PC-3 (cell line): ENCODE results near the gene STON1. TPM values are rescaled to one million over a fixed set of nuclear protein-coding genes. Genes with fewer than 3 reads are reported as not detected.

Experiments used
- ATAC-seq: fragments of 200-7000 bp; cut with Tn5 transposase; 2 replicates; pipeline ENCODE4 v1.9.1; 2020; ENCODE audit warnings: mild to moderate bottlenecking, moderate library complexity
- BruUV-seq: library from RNA; stranded (reverse); fragments of 400-500 nt; replicated peaks from 2 replicates; lab custom pipeline; 2021; lab: Mats Ljungman, UMichigan
- CTCF ChIA-PET: fragments of 300-600 bp; sonication (Branson Sonifier 250); formaldehyde crosslinking; loops from one replicate; lab custom pipeline; 2022; ENCODE audit warnings: antibody characterized with exemption; lab: Charles Lee
- POLR2A ChIA-PET: fragments of 300-600 bp; sonication (Branson Sonifier 250); formaldehyde crosslinking; loops from one replicate; lab custom pipeline; 2022; ENCODE audit warnings: antibody characterized with exemption; ENCODE audit not compliant: unreplicated experiment; lab: Charles Lee
- DNase-seq: peaks from one replicate; pipeline ENCODE4 v3.0.0-alpha.2; 2015
- H2AFZ ChIP-seq: fragments of 300-600 bp; sonication (generic); 2 replicates; pipeline ENCODE4 v1.6.0; 2016; ENCODE audit warnings: antibody characterized with exemption, low read length
- H3F3A ChIP-seq: fragments of 300-600 bp; sonication (generic); one replicate; pipeline ENCODE4 v1.6.0; 2017; ENCODE audit warnings: antibody characterized with exemption, low read length, control low read depth, mild to moderate bottlenecking; ENCODE audit not compliant: unreplicated experiment
- H3K27ac ChIP-seq: fragments of 300-600 bp; sonication (generic); 2 replicates; pipeline ENCODE4 v1.5.1; 2016; ENCODE audit warnings: mild to moderate bottlenecking, low read length
- H3K27me3 ChIP-seq: fragments of 300-600 bp; sonication (generic); 2 replicates; pipeline ENCODE4 v1.6.1; 2016; ENCODE audit warnings: low read length, mixed read lengths
- H3K36me3 ChIP-seq: fragments of 300-600 bp; sonication (generic); 2 replicates; pipeline ENCODE4 v1.6.1; 2016; ENCODE audit warnings: low read depth, mixed run types, low read length, mixed read lengths
- H3K4me1 ChIP-seq: fragments of 300-600 bp; sonication (generic); 2 replicates; pipeline ENCODE4 v1.5.1; 2016; ENCODE audit warnings: low read length; ENCODE audit not compliant: insufficient read depth
- H3K4me2 ChIP-seq: fragments of 300-600 bp; sonication (generic); 2 replicates; pipeline ENCODE4 v1.6.0; 2016; ENCODE audit warnings: low read length
- H3K4me3 ChIP-seq: fragments of 300-600 bp; sonication (generic); 2 replicates; pipeline ENCODE4 v1.5.1; 2016; ENCODE audit warnings: mild to moderate bottlenecking, low read length, mixed read lengths
- H3K79me2 ChIP-seq: fragments of 300-600 bp; sonication (generic); 2 replicates; pipeline ENCODE4 v1.6.1; 2017; ENCODE audit warnings: low read length, mixed read lengths
- H3K9ac ChIP-seq: fragments of 300-600 bp; sonication (generic); 2 replicates; pipeline ENCODE4 v1.6.0; 2016; ENCODE audit warnings: mild to moderate bottlenecking, low read length
- H3K9me2 ChIP-seq: fragments of 300-600 bp; sonication (generic); replicated peaks from 2 replicates; pipeline ENCODE4 v1.6.1; 2016; ENCODE audit warnings: mixed run types, low read length, mixed read lengths
- H3K9me3 ChIP-seq: fragments of 300-600 bp; sonication (generic); 2 replicates; pipeline ENCODE4 v1.6.1; 2016; ENCODE audit warnings: low read length, mixed read lengths
- H4K20me1 ChIP-seq: fragments of 300-600 bp; sonication (generic); 2 replicates; pipeline ENCODE4 v1.6.1; 2016; ENCODE audit warnings: low read length, mixed read lengths
- EZH2 ChIP-seq: fragments of 300-600 bp; sonication (generic); IDR thresholded peaks from one replicate; pipeline ENCODE4 v1.6.1; 2017; ENCODE audit warnings: antibody characterized with exemption, mild to moderate bottlenecking, low read length; ENCODE audit not compliant: unreplicated experiment
- EZH2phosphoT487 ChIP-seq: fragments of 300-600 bp; sonication (generic); IDR thresholded peaks from 2 replicates; pipeline ENCODE4 v1.6.1; 2018; ENCODE audit warnings: mild to moderate bottlenecking, antibody characterized with exemption, low read length, borderline replicate concordance
- intact Hi-C: fragments of 100-400 bp; cut with micrococcal nuclease; formaldehyde crosslinking; loops from 2 replicates; pipeline ENCODE4 v1.9.0; 2023
- total RNA-seq: library from RNA; depleted of rRNA; stranded (reverse); fragments of >200 nt; gene quantifications from 2 replicates; pipeline ENCODE4 v1.2.3, GENCODE V29; 2014
- TF ChIP-seq, protein P1 (sequence below): fragments of 300-600 bp; sonication (generic); conservative IDR thresholded peaks from 2 replicates; pipeline ENCODE4 v1.5.1; 2017; ENCODE audit warnings: antibody characterized with exemption, low read depth, mild to moderate bottlenecking, low read length

The STON1 gene
- total RNA-seq, 1 experiment from 2014 or later: 1.2 TPM

DNA sequence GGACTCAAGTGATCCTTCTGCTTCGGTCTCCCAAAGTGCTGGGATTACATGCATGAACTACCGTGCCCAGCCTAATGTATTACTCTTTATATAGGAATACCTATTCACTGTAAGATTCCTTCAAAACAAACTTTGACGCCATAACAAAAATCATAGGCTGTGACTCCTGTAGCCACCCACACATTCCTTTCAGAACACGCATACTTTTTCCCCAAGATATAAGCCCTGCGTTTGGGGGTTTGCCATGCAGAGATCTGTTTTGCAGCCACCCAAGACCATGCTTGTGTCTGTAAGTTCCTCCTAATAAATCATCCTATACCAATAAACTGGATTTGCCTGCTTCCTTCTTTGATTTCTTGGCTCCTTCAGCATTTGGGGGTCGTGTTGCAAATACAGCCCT is 46.0 kb upstream of the STON1 start:
- Histone ChIP-seq H3K9ac (no peak overlapping the region), H3K4me2 (no peak overlapping the region), H3K27me3 (no peaks in the 10 kb centered on the region), H3K79me2 (no peaks in the 10 kb centered on the region), H3F3A (no peaks in the 10 kb centered on the region), H4K20me1 (no peaks in the 10 kb centered on the region), H3K4me3 (no peak overlapping the region), H2AFZ (no peak overlapping the region), H3K9me2 (no peaks in the 10 kb centered on the region), H3K4me1 (no peaks in the 10 kb centered on the region), H3K27ac (no peak overlapping the region), H3K9me3 (no peaks in the 10 kb centered on the region), H3K36me3 (0 out of 2 replicates have a peak, but pooled peaks cover 3% of the 10 kb centered on the region)
- POLR2A ChIA-PET: no interaction called here
- BruUV-seq: no TSS peak
- ATAC-seq: no peak
- no peak for TF ChIP-seq EZH2
- TF ChIP-seq, protein P1, sequence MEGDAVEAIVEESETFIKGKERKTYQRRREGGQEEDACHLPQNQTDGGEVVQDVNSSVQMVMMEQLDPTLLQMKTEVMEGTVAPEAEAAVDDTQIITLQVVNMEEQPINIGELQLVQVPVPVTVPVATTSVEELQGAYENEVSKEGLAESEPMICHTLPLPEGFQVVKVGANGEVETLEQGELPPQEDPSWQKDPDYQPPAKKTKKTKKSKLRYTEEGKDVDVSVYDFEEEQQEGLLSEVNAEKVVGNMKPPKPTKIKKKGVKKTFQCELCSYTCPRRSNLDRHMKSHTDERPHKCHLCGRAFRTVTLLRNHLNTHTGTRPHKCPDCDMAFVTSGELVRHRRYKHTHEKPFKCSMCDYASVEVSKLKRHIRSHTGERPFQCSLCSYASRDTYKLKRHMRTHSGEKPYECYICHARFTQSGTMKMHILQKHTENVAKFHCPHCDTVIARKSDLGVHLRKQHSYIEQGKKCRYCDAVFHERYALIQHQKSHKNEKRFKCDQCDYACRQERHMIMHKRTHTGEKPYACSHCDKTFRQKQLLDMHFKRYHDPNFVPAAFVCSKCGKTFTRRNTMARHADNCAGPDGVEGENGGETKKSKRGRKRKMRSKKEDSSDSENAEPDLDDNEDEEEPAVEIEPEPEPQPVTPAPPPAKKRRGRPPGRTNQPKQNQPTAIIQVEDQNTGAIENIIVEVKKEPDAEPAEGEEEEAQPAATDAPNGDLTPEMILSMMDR: no peak
- TF ChIP-seq EZH2phosphoT487: no peak
- DNase-seq: no peak
- intact Hi-C loops: no loop called here
- CTCF ChIA-PET: no interaction called here

DNA sequence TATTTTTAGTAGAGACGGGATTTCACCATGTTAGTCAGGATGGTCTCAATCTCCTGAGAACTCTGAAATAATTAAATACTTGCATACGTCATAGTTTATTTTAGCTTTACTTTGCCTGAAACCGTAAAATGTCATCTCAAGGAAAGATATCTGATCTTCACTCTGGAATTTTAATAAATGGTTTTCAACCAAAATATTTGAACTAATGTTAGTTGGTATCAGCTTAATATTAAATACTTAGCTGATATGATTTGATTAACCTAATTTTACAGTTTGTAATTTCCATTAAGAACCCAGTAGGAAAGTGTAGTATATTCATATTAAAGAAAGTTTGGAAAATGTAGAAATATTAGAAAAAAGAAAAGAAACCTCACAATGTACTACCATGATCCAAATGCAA is 41.4 kb upstream of the STON1 start:
- TF ChIP-seq EZH2: no peak
- no peak for TF ChIP-seq EZH2phosphoT487
- TF ChIP-seq, protein P1: no peak
- Histone ChIP-seq H3K9ac (no peak overlapping the region), H3K4me1 (no peaks in the 10 kb centered on the region), H3K27me3 (no peaks in the 10 kb centered on the region), H3K9me2 (no peaks in the 10 kb centered on the region), H3K36me3 (peaks cover 3% of the 10 kb centered on the region; the same call in 1 of the 2 replicates), H3K27ac (no peak overlapping the region), H2AFZ (no peak overlapping the region), H3K4me2 (no peak overlapping the region), H3K4me3 (no peak overlapping the region), H3K9me3 (no peaks in the 10 kb centered on the region), H3K79me2 (no peaks in the 10 kb centered on the region), H4K20me1 (no peaks in the 10 kb centered on the region), H3F3A (no peaks in the 10 kb centered on the region)
- ATAC-seq: no peak
- BruUV-seq: no TSS peak
- POLR2A ChIA-PET: no interaction called here
- intact Hi-C loops: no loop called here
- CTCF ChIA-PET: interaction anchor here (0.7 kb wide), 1 partner anchor 105 kb away, joined by 4 read pairs; no protein-coding TSS in a partner anchor
- no peak for DNase-seq

DNA sequence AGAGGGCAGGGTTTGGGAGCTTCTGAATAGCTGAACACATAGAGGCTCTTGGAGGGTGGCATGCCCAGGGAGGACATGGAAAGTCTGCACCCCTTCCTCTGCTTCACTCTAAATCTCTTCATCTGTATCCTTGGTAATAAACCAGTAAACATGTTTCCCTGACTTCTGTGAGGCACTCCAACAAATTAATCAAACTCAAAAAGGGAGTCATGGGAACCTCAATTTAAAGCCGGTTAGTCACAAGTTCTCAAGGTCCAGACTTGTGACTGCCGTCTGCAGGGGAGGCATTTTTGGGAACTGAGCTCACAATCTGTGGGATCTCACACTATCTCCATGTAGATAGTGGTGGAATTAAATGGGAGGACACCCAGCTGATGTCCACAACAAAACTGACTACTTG is 33.1 kb upstream of the STON1 start:
- POLR2A ChIA-PET: no interaction called here
- Histone ChIP-seq H3K27ac (no peak overlapping the region), H3K4me3 (no peak overlapping the region), H3K9me3 (no peaks in the 10 kb centered on the region), H3K27me3 (no peaks in the 10 kb centered on the region), H3K4me2 (no peak overlapping the region), H3F3A (no peaks in the 10 kb centered on the region), H4K20me1 (no peaks in the 10 kb centered on the region), H3K36me3 (peaks cover 13% of the 10 kb centered on the region), H3K4me1 (no peaks in the 10 kb centered on the region), H3K9me2 (no peaks in the 10 kb centered on the region), H3K9ac (no peak overlapping the region), H2AFZ (no peak overlapping the region), H3K79me2 (no peaks in the 10 kb centered on the region)
- ATAC-seq (no peak), DNase-seq (no peak)
- CTCF ChIA-PET: no interaction called here
- no peak for TF ChIP-seq EZH2phosphoT487
- intact Hi-C loops: no loop called here
- no TSS peak for BruUV-seq
